Activated CD8-positive, alpha-beta T cell treated with anti-CD3 and anti-CD28 coated beads for 36 hours (primary cell): ENCODE measurements around the gene DNAL1. TPM values are rescaled to one million over a fixed set of nuclear protein-coding genes. Genes with fewer than 3 reads are reported as not detected.

Experiments used
- ATAC-seq: fragments of 200-7000 bp; cut with Tn5 transposase; one replicate; pipeline ENCODE4 v1.10.0; 2021; ENCODE audit warnings: mild to moderate bottlenecking, moderate library complexity
- CTCF ChIA-PET: fragments of 350-600 bp; sonication (Branson Sonifier 250); formaldehyde crosslinking; loops from one replicate; lab custom pipeline; 2021; ENCODE audit warnings: antibody characterized with exemption; lab: Charles Lee
- POLR2A ChIA-PET: fragments of 350-600 bp; sonication (Branson Sonifier 250); formaldehyde crosslinking; loops from one replicate; lab custom pipeline; 2021; ENCODE audit warnings: antibody characterized with exemption; lab: Charles Lee
- DNase-seq: peaks from one replicate; pipeline ENCODE4 v3.0.0-alpha.2; 2020
- H3K27ac Mint-ChIP-seq: one replicate; pipeline ENCODE4 v1.8.0; 2021; ENCODE audit warnings: mild to moderate bottlenecking, mixed read lengths
- H3K27me3 Mint-ChIP-seq: one replicate; pipeline ENCODE4 v1.8.0; 2021; ENCODE audit warnings: mixed read lengths
- H3K36me3 Mint-ChIP-seq: one replicate; pipeline ENCODE4 v1.8.0; 2021; ENCODE audit warnings: low read depth, mixed read lengths
- H3K4me1 Mint-ChIP-seq: one replicate; pipeline ENCODE4 v1.8.0; 2021; ENCODE audit warnings: low read depth, mixed read lengths
- H3K4me3 Mint-ChIP-seq: one replicate; pipeline ENCODE4 v1.8.0; 2021; ENCODE audit warnings: mild to moderate bottlenecking, moderate library complexity, mixed read lengths
- H3K9me3 Mint-ChIP-seq: one replicate; pipeline ENCODE4 v1.8.0; 2021; ENCODE audit warnings: mixed read lengths
- intact Hi-C: fragments of 100-400 bp; cut with micrococcal nuclease; formaldehyde crosslinking; loops from one replicate; pipeline ENCODE4 v1.10.0; 2022
- total RNA-seq, 2 experiments: library from RNA; stranded (reverse); gene quantifications; one replicate each; pipeline ENCODE4 v1.2.3, GENCODE V29; 2021
- TF ChIP-seq, protein P1 (sequence below): fragments of 200-600 bp; IDR thresholded peaks from one replicate; pipeline ENCODE4 v1.8.0; 2022; ENCODE audit warnings: antibody characterized with exemption, mild to moderate bottlenecking

DNAL1 gene
- total RNA-seq, 2 experiments from 2014 or later, result 4.8 to 5.9 TPM

DNA sequence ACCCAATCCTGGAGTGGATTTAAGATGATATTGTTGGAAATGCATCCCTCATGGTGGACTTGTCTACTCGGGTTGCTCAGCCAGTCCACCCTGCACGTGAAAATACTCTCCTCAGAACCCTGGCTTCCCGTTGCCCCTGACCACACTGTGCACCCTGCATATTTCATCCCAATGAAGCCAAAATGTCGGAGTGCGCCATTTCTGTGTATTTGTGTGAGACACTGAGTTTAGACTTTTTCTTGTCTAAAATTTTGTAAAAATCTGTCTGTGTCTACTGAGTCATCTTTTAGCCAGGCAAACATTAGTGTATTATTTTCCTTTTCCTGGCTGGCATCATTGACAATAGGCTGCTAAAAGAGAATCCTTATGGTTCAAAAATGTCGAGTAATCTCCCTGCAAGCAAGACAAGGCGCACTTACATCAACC is 69.9 kb downstream of the DNAL1 start:
- ATAC-seq (no peak), DNase-seq (no peak)
- peak overlapping the region; percentile 9 for H3K27ac Mint-ChIP-seq
- H3K36me3 Mint-ChIP-seq, result peaks cover 29% of the 10 kb centered on the region
- ChIA-PET POLR2A (interaction anchor here (1.5 to 4.9 kb wide), 2 partner anchors 39 to 69 kb away, joined by 3 to 25 read pairs; no protein-coding TSS in a partner anchor), CTCF (interaction anchor here (1.6 to 3.7 kb wide), 2 partner anchors 10 to 13 kb away, joined by 4 to 32 read pairs; no protein-coding TSS in a partner anchor)
- no peaks in the 10 kb centered on the region for H3K27me3 Mint-ChIP-seq
- H3K4me1 Mint-ChIP-seq, result peaks cover 18% of the 10 kb centered on the region
- intact Hi-C loops, result no loop called here
- H3K9me3 Mint-ChIP-seq, result no peaks in the 10 kb centered on the region
- H3K4me3 Mint-ChIP-seq, result peak overlapping the region; percentile 74
- TF ChIP-seq, protein P1, sequence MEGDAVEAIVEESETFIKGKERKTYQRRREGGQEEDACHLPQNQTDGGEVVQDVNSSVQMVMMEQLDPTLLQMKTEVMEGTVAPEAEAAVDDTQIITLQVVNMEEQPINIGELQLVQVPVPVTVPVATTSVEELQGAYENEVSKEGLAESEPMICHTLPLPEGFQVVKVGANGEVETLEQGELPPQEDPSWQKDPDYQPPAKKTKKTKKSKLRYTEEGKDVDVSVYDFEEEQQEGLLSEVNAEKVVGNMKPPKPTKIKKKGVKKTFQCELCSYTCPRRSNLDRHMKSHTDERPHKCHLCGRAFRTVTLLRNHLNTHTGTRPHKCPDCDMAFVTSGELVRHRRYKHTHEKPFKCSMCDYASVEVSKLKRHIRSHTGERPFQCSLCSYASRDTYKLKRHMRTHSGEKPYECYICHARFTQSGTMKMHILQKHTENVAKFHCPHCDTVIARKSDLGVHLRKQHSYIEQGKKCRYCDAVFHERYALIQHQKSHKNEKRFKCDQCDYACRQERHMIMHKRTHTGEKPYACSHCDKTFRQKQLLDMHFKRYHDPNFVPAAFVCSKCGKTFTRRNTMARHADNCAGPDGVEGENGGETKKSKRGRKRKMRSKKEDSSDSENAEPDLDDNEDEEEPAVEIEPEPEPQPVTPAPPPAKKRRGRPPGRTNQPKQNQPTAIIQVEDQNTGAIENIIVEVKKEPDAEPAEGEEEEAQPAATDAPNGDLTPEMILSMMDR, result no peak

DNA sequence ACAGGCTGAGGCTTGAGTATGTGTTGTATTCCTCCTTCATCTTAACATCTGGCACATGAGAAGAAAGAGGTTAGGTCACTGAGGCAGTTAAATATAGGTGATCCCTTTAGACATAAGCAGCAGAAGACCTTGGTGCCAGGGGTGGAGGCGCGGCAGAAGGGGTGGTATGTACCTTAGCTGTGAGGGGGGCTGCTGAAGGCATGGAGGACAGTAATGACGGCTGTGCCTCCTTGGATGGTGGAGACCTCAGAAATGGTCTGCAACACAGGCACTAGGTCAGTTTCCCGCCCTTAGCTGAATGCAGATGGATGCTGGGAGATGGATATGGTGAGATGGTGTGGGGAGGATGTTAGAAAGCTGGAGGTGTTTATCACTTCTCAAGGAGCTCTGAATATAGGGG is 70.9 kb downstream of the DNAL1 start:
- no peaks in the 10 kb centered on the region for H3K9me3 Mint-ChIP-seq
- H3K4me1 Mint-ChIP-seq, result peaks cover 13% of the 10 kb centered on the region
- TF ChIP-seq, protein P1, result no peak
- intact Hi-C loops, result no loop called here
- ChIA-PET CTCF (interaction anchor here (3.7 kb wide), 1 partner anchor 12 kb away, joined by 32 read pairs; no protein-coding TSS in a partner anchor), POLR2A (interaction anchor here (1.0 to 1.1 kb wide), 2 partner anchors 44 to 56 kb away, joined by 3 to 4 read pairs; a partner anchor contains a TSS)
- no peak overlapping the region for H3K4me3 Mint-ChIP-seq
- ATAC-seq (no peak), DNase-seq (no peak)
- no peaks in the 10 kb centered on the region for H3K27me3 Mint-ChIP-seq
- peaks cover 32% of the 10 kb centered on the region for H3K36me3 Mint-ChIP-seq
- H3K27ac Mint-ChIP-seq, result no peak overlapping the region

DNA sequence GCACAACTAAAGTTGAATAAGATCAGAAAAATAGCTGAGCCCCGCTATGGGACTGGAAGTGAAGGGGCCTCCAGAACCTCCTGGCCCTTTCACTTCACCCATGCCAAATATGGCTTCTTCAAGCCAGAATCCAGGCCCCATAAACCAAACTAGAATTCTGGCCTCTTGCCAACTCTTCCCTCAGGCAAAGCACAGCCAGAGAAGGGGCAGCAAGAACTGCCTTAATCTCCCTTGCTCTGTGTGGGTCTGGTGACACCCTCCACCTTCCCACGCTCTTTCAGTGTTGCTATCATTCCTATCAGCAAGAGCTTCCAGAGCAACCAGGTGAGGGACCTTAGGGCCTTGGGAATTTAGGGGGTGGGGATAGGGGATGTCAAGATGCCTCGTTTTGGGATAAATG is 72.5 kb downstream of the DNAL1 start:
- intact Hi-C loops, result no loop called here
- CTCF ChIA-PET, result interaction anchor here (1.1 to 3.7 kb wide), 3 partner anchors 10 to 109 kb away, joined by 3 to 32 read pairs (median 4); no protein-coding TSS in a partner anchor

DNA sequence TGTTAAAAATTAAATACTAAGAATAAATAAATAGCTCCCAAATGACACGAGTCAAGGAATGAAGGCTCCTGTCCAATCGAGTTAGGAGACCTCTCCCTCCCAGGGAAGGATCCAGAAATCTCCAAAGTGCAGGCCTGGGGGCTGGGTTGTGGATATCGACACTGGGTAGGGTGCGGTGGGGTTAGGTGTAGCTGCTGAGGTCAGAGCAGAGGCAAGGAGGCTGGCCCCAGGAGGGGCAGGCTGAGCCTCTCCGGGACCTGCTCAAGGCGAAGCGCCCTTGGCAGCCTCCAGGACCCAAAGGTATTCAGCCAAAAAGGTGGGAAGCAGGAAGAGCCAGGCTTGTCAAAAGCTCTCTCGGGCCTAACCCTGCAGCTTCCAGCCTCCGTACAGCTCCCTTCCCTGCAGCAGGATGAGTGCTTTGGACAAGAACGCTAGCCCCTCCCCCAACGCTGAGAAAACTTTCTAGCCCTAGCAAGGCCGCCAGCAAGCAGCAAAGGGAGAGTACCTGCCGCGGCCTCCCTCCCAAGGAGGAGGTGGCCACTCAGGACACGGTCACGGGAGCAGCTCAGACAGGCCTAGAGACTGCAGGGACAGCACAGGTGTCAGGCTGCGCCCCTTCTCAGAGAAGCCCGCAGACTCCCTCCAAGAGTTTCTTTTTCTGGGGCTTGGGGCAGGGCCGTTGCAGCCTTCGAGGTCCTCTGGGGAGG is 73.1 kb downstream of the DNAL1 start:
- peaks cover 48% of the 10 kb centered on the region for H3K36me3 Mint-ChIP-seq
- H3K4me3 Mint-ChIP-seq, result no peak overlapping the region
- peaks cover 8% of the 10 kb centered on the region for H3K4me1 Mint-ChIP-seq
- ATAC-seq, result no peak
- no peaks in the 10 kb centered on the region for H3K27me3 Mint-ChIP-seq
- ChIA-PET POLR2A (interaction anchor here (0.7 to 1.4 kb wide), 2 partner anchors 14 to 308 kb away, joined by 3 read pairs; no protein-coding TSS in a partner anchor), CTCF (interaction anchor here (3.7 kb wide), 1 partner anchor 9 kb away, joined by 32 read pairs; no protein-coding TSS in a partner anchor)
- no peak for DNase-seq
- intact Hi-C loops, result no loop called here
- no peaks in the 10 kb centered on the region for H3K9me3 Mint-ChIP-seq
- H3K27ac Mint-ChIP-seq, result no peak overlapping the region
- TF ChIP-seq, protein P1, result no peak

More for the DNA sequence above, 72.5 kb downstream of the DNAL1 start:
- Mint-ChIP-seq H3K36me3 (peaks cover 44% of the 10 kb centered on the region), H3K4me3 (no peak overlapping the region), H3K4me1 (peaks cover 9% of the 10 kb centered on the region), H3K27me3 (no peaks in the 10 kb centered on the region), H3K9me3 (no peaks in the 10 kb centered on the region), H3K27ac (no peak overlapping the region)
- TF ChIP-seq, protein P1, result no peak
- ATAC-seq, result no peak
- no peak for DNase-seq
- POLR2A ChIA-PET, result interaction anchor here (0.6 to 1.4 kb wide), 4 partner anchors 15 to 308 kb away, joined by 3 read pairs; no protein-coding TSS in a partner anchor
